Stimulated activated CD4-positive, alpha-beta T cell treated with anti-CD3 and anti-CD28 coated beads, Interleukin-15, amount 100 ng/mL, for 48 hours (primary cell): ENCODE data around the gene GNLY.

Experiments
- DNase-seq, 2 donors: peaks; one replicate each; pipeline ENCODE4 v3.0.0-alpha.2; 2020; ENCODE audit warnings: low read depth in 2 of 2

GNLY gene

GRCh38 chr2:85684806-85685205 lies 9.4 kb upstream of the GNLY start:
- no peak for DNase-seq

GRCh38 chr2:85690932-85691331 lies 3.2 kb upstream of the GNLY start:
- DNase-seq, result no peak

DNA sequence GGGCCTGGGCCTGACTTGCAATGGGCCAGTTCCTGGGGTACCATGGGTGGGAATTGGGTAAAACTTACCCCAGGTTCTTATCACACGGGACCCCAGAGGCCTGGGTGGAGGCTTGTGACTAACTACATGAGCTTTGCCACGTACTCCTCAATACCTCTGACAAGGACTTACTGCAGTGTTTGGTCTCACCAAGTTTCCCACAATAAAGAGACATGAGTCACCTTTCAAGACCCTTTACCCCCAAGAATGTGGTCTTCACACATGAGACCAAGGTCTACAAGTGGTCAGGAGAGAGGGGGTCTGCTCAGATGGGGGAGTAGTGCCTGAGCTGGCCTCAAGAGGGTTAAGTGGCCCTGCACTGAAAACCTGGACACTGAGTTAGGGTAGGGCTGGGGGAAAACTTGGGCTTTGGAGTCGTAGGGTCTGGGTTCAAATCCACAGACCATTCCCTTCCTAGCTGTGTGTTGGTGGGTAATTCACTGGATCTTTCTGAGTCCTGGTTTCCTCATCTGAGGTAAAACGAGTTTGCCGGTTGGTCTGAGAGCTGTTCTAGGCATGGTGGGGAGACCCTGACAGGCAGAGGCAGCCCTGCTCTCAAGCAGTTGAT lies 2.0 kb upstream of the GNLY start:
- no peak for DNase-seq

- no peak for DNase-seq
These were observed 963 bp downstream of the GNLY start for GRCh38 chr2:85695121-85695520.

- DNase-seq, result no peak
These were observed 1.8 kb downstream of the GNLY start for GRCh38 chr2:85695691-85696668.

DNA sequence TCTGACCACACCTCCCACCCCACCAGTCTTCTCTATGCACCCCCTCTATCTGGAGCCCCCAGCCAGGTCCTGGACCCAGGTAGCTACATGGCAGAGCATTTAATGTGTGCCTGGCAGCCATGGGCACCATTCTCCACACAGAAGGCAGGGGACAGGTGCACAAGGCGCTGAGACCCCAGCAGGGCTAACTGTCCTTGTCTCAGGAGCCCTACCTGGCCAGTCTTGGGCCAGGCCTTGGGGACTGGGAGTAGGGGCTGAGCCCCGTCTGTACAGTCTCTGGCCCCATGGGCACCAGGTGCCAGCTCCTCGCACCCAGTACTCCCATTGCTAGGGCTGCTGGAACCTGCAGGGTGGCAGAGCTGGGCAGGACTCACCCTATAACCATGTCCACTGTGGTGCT lies 2.9 kb downstream of the GNLY start:
- DNase-seq, result no peak

GRCh38 chr2:85697716-85698115 lies 3.6 kb downstream of the GNLY start:
- no peak for DNase-seq

DNA sequence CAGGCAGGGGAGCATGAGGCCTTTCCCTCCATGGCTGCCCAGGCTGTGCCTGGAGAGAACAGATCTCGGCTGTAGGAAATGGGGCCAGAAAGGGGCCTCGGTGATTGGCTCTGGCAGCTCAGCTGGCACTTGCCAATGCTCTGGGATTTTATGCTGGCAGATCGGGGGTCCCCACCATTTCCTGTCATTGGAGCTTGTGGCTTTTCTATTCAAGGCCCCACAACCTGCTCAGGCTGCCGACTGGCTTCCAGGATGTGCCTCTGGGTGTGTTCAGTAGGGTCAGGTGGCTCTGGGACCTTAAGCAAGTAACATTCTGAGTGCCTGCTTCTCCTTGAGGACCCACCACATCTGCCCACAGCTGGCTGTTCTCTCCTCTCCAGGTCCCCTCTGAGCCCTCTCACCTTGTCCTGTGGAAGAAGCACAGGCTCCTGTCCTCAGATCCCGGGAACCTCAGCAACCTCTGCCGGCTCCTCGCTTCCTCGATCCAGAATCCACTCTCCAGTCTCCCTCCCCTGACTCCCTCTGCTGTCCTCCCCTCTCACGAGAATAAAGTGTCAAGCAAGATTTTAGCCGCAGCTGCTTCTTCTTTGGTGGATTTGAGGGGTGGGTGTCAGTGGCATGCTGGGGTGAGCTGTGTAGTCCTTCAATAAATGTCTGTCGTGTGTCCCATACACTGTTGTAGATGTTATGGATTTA lies 4.2 kb downstream of the GNLY start:
- no peak for DNase-seq

DNA sequence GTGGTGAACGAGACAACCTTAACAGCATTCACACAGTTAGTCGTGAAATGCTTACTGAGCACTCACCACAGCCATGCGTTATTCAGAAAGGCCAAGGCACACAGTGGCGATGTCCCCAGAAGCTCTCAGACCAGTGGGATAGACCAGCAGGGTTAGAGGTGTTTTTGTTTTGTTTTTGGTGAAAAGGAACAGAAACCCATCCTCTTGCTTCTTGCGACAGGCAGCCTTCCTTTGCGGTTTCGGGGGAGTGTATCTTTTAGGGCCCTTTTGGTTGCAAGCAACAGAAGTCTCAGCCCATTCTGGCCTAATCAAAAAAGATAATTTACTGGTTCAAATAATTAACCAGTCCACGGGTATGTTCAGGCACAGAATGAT lies 4.7 kb downstream of the GNLY start:
- DNase-seq, result no peak

- DNase-seq, result no peak
These were observed 5.2 kb downstream of the GNLY start for GRCh38 chr2:85699325-85699724.

- DNase-seq, result no peak
These were observed 8.0 kb downstream of the GNLY start for GRCh38 chr2:85702172-85702571.

GRCh38 chr2:85702800-85703199 lies 8.6 kb downstream of the GNLY start:
- DNase-seq, result no peak

DNA sequence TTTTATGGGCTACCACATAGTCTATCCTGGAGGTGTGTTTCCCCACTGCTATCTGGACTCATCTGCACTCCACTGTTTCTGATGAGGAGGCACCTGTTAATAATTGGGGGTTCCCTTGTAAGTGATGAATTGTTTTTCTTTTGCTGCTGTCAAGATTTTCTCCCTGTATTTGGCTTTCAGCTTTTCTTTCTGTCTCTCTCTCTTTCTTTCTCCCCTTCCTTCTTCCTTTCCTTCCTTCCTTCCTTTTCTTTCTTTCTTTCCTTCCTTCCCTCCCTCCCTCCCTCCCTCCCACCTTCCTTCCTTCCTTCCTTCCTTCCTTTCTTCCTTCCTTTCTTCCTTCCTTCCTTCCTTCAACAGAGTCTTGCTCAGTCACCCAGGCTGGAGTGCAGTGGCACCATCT lies 9.2 kb downstream of the GNLY start:
- DNase-seq, result no peak

GRCh38 chr2:85704038-85704437 lies 9.9 kb downstream of the GNLY start:
- no peak for DNase-seq

- DNase-seq, result no peak
These were observed 10.9 kb downstream of the GNLY start for GRCh38 chr2:85704800-85705679.

- no peak for DNase-seq
These were observed 11.5 kb downstream of the GNLY start for GRCh38 chr2:85705680-85706039.

GRCh38 chr2:85706063-85706462 lies 11.9 kb downstream of the GNLY start:
- DNase-seq, result no peak

- DNase-seq, result no peak
These were observed 12.6 kb downstream of the GNLY start for GRCh38 chr2:85706599-85707296.

DNA sequence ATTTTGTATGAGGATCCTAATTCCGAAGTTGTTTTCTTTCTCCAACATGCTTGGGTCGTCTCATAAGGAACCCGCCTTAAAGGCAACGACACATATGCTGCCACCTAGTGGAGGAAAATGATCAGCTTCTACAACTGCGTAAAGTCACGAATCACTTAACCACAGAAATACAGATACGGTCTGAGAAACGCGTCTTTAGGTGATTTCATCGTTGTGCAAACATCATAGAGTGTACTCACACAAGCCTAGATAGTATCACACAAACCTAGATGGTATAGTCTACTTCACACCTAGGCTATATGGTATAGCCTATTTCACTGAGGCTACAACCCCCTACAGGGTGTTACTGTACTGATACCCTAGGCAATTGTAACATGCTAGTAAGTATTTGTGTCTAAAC lies 13.1 kb downstream of the GNLY start:
- peak; percentile 36 to 66 for DNase-seq

DNA sequence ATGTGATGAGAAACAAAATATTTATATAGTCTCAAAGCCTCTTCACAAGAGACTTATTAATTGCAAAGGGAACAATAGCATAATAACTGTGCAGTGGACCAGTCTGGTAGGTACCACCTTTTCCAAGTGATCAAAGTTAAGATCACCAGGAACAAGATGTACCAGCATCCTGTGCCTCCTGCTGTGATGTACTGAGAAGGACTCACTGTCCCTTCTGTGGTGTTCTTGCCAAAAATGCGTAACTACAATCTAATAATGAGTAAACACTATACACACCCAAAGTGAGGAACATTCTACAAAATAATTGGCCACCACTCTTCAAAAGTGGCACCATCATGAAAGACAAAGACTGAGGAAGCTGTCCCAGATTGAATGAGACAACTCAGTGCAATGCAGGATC lies 14.5 kb downstream of the GNLY start:
- DNase-seq, result no peak

GRCh38 chr2:85709401-85709811 lies 15.2 kb downstream of the GNLY start:
- no peak for DNase-seq
